ENCODE results near the gene KCNN1.

- TF ChIP-seq EZH2 (IDR thresholded peaks at IDR 0.05; ENCODE audit: borderline replicate concordance, insufficient read depth, low read length, poor library complexity, severe bottlenecking), result no peak
- no peak for TF ChIP-seq CTCF (IDR thresholded peaks at IDR 0.05; ENCODE audit: poor library complexity, severe bottlenecking)
- TF ChIP-seq POLR2AphosphoS5 (IDR thresholded peaks at IDR 0.05), result no peak
- no peak for TF ChIP-seq REST (IDR thresholded peaks at IDR 0.05; ENCODE audit: borderline replicate concordance)
- no peak for TF ChIP-seq TAF1 (IDR thresholded peaks at IDR 0.05; ENCODE audit: low read depth)
- TF ChIP-seq MXI1 (conservative IDR thresholded peaks at IDR 0.05; ENCODE audit: poor library complexity, severe bottlenecking), result no peak
- TF ChIP-seq SMC3 (conservative IDR thresholded peaks at IDR 0.05; ENCODE audit: poor library complexity), result no peak
- TF ChIP-seq RAD21 (conservative IDR thresholded peaks at IDR 0.05), result no peak
- no peak for TF ChIP-seq EP300 (conservative IDR thresholded peaks at IDR 0.05; ENCODE audit: poor library complexity, severe bottlenecking)
These were observed 22.7 kb downstream of the KCNN1 start for GRCh38 chr19:17989425-17990094.

Data from neural cell (in vitro differentiated cells).